Karpas-422 (cell line): ENCODE data around the gene ZNF488. TPM values are rescaled to one million over a fixed set of nuclear protein-coding genes. Genes with fewer than 3 reads are reported as not detected.

Experiments
- DNase-seq: peaks from one replicate; pipeline ENCODE4 v3.0.0-alpha.2; 2015
- H2AFZ ChIP-seq: fragments of 200-600 bp; sonication (generic); 2 replicates; pipeline ENCODE4 v1.6.1; 2014; ENCODE audit warnings: antibody characterized with exemption, low read length, mixed read lengths
- H3K27ac ChIP-seq: fragments of 200-600 bp; sonication (generic); 2 replicates; pipeline ENCODE4 v1.5.1; 2014; ENCODE audit warnings: mild to moderate bottlenecking, low read length, moderate library complexity
- H3K27me3 ChIP-seq: fragments of 200-600 bp; sonication (generic); 2 replicates; pipeline ENCODE4 v1.6.1; 2014; ENCODE audit warnings: low read length, mixed read lengths
- H3K36me3 ChIP-seq: fragments of 200-600 bp; sonication (generic); 2 replicates; pipeline ENCODE4 v1.6.1; 2014; ENCODE audit warnings: low read length, mixed read lengths; ENCODE audit not compliant: insufficient read depth
- H3K4me1 ChIP-seq: fragments of 200-600 bp; sonication (generic); 2 replicates; pipeline ENCODE4 v1.6.1; 2014; ENCODE audit warnings: mild to moderate bottlenecking, low read length, mixed read lengths
- H3K4me2 ChIP-seq: fragments of 200-600 bp; sonication (generic); 2 replicates; pipeline ENCODE4 v1.6.1; 2014; ENCODE audit warnings: low read length, low read depth, mild to moderate bottlenecking; ENCODE audit not compliant: poor library complexity, severe bottlenecking
- H3K4me3 ChIP-seq: fragments of 200-600 bp; sonication (generic); 2 replicates; pipeline ENCODE4 v1.5.1; 2014; ENCODE audit warnings: mild to moderate bottlenecking, antibody characterized with exemption, low read length, mixed read lengths
- H3K79me2 ChIP-seq: fragments of 200-600 bp; sonication (generic); 2 replicates; pipeline ENCODE4 v1.6.1; 2014; ENCODE audit warnings: mild to moderate bottlenecking, low read length, mixed read lengths
- H3K9ac ChIP-seq: fragments of 200-600 bp; sonication (generic); 2 replicates; pipeline ENCODE4 v1.6.0; 2014; ENCODE audit warnings: low read length
- H3K9me2 ChIP-seq: fragments of 200-600 bp; sonication (generic), shearing (Covaris generic); replicated peaks from 2 replicates; pipeline ENCODE4 v1.6.0; 2014; ENCODE audit warnings: mild to moderate bottlenecking, low read length, moderate library complexity; ENCODE audit not compliant: insufficient read depth
- H3K9me3 ChIP-seq: fragments of 300-700, 200-600 bp; sonication (generic); 2 replicates; pipeline ENCODE4 v1.6.1; 2014; ENCODE audit warnings: low read length, mixed read lengths
- H4K20me1 ChIP-seq: fragments of 200-600 bp; sonication (generic); 2 replicates; pipeline ENCODE4 v1.6.1; 2014; ENCODE audit warnings: mild to moderate bottlenecking, antibody characterized with exemption, low read length, low read depth; ENCODE audit not compliant: insufficient read depth
- total RNA-seq: library from RNA; depleted of rRNA; stranded (reverse); fragments of >200 nt; shearing (Covaris generic); gene quantifications from 2 replicates; pipeline ENCODE4 v1.2.3, GENCODE V29; 2014; ENCODE audit warnings: low replicate concordance; rRNA removed

The ZNF488 gene
- total RNA-seq = not detected in 2 replicates

GRCh38 chr10:47384148-47384921 lies at the start of gene ZNF488:
Gene ZNF488 (minus strand): TSS chr10:47384293. CDS start chr10:47368829, 15,464 bp downstream.
- Histone ChIP-seq H3K9me3 (no peaks in the 10 kb centered on the region), H4K20me1 (no peaks in the 10 kb centered on the region), H3K9me2 (no peaks in the 10 kb centered on the region), H3K79me2 (no peaks in the 10 kb centered on the region), H3K9ac (peak within 1 kb of the TSS; percentile 59), H3K27me3 (peaks cover 2% of the 10 kb centered on the region; the same call in 1 of the 2 replicates), H2AFZ (peak within 1 kb of the TSS; percentile 93), H3K4me2 (peak within 1 kb of the TSS; percentile 66), H3K4me1 (peaks cover 16% of the 10 kb centered on the region), H3K4me3 (peak within 1 kb of the TSS; percentile 65), H3K27ac (no peak within 1 kb of the TSS), H3K36me3 (no peaks in the 10 kb centered on the region)
- DNase-seq = peak; percentile 89

GRCh38 chr10:47425813-47426419 lies 41.8 kb upstream of the ZNF488 start:
- H3K36me3 ChIP-seq = no peaks in the 10 kb centered on the region
- H3K4me1 ChIP-seq = no peaks in the 10 kb centered on the region
- H3K9me3 ChIP-seq = no peaks in the 10 kb centered on the region
- H3K79me2 ChIP-seq = no peaks in the 10 kb centered on the region
- no peak overlapping the region for H3K9ac ChIP-seq
- H3K9me2 ChIP-seq = no peaks in the 10 kb centered on the region
- H3K4me3 ChIP-seq = no peak overlapping the region
- no peak for DNase-seq
- no peaks in the 10 kb centered on the region for H3K27me3 ChIP-seq
- no peaks in the 10 kb centered on the region for H4K20me1 ChIP-seq
- no peak overlapping the region for H3K4me2 ChIP-seq
- H3K27ac ChIP-seq = no peak overlapping the region
- H2AFZ ChIP-seq = no peak overlapping the region

GRCh38 chr10:47424231-47424630 lies 40.1 kb upstream of the ZNF488 start:
- DNase-seq = no peak

GRCh38 chr10:47423476-47423875 lies 39.4 kb upstream of the ZNF488 start:
- no peak overlapping the region for H3K4me2 ChIP-seq
- no peaks in the 10 kb centered on the region for H3K27me3 ChIP-seq
- H3K9me2 ChIP-seq = no peaks in the 10 kb centered on the region
- no peaks in the 10 kb centered on the region for H3K79me2 ChIP-seq
- H3K36me3 ChIP-seq = no peaks in the 10 kb centered on the region
- H4K20me1 ChIP-seq = no peaks in the 10 kb centered on the region
- H3K9ac ChIP-seq = no peak overlapping the region
- DNase-seq = no peak
- no peak overlapping the region for H3K27ac ChIP-seq
- no peaks in the 10 kb centered on the region for H3K9me3 ChIP-seq
- no peaks in the 10 kb centered on the region for H3K4me1 ChIP-seq
- no peak overlapping the region for H3K4me3 ChIP-seq
- H2AFZ ChIP-seq = no peak overlapping the region

More at GRCh38 chr10:47424231-47424630, 40.1 kb upstream of the ZNF488 start:
- Histone ChIP-seq H3K9ac (no peak overlapping the region), H3K4me2 (no peak overlapping the region), H4K20me1 (no peaks in the 10 kb centered on the region), H3K27me3 (no peaks in the 10 kb centered on the region), H3K27ac (no peak overlapping the region), H3K4me3 (no peak overlapping the region), H3K36me3 (no peaks in the 10 kb centered on the region), H3K79me2 (no peaks in the 10 kb centered on the region), H3K9me2 (no peaks in the 10 kb centered on the region), H3K9me3 (no peaks in the 10 kb centered on the region), H2AFZ (no peak overlapping the region), H3K4me1 (no peaks in the 10 kb centered on the region)

GRCh38 chr10:47421057-47421952 lies 37.2 kb upstream of the ZNF488 start:
- H3K9me3 ChIP-seq = no peaks in the 10 kb centered on the region
- no peak for DNase-seq
- H3K4me2 ChIP-seq = no peak overlapping the region
- H3K9me2 ChIP-seq = no peaks in the 10 kb centered on the region
- no peaks in the 10 kb centered on the region for H3K79me2 ChIP-seq
- H3K27ac ChIP-seq = no peak overlapping the region
- no peaks in the 10 kb centered on the region for H4K20me1 ChIP-seq
- H3K4me1 ChIP-seq = no peaks in the 10 kb centered on the region
- H3K36me3 ChIP-seq = no peaks in the 10 kb centered on the region
- H3K9ac ChIP-seq = no peak overlapping the region
- H3K4me3 ChIP-seq = no peak overlapping the region
- no peak overlapping the region for H2AFZ ChIP-seq
- no peaks in the 10 kb centered on the region for H3K27me3 ChIP-seq

GRCh38 chr10:47420305-47421056 lies 36.4 kb upstream of the ZNF488 start:
- Histone ChIP-seq H3K4me2 (no peak overlapping the region), H3K9ac (no peak overlapping the region), H4K20me1 (no peaks in the 10 kb centered on the region), H3K27ac (no peak overlapping the region), H3K79me2 (no peaks in the 10 kb centered on the region), H3K9me3 (no peaks in the 10 kb centered on the region), H3K4me1 (no peaks in the 10 kb centered on the region), H2AFZ (no peak overlapping the region), H3K36me3 (no peaks in the 10 kb centered on the region), H3K27me3 (no peaks in the 10 kb centered on the region), H3K4me3 (no peak overlapping the region), H3K9me2 (no peaks in the 10 kb centered on the region)
- DNase-seq = no peak

- Histone ChIP-seq H3K4me1 (no peaks in the 10 kb centered on the region), H3K9me2 (no peaks in the 10 kb centered on the region), H3K4me3 (no peak overlapping the region), H3K79me2 (no peaks in the 10 kb centered on the region), H3K27ac (no peak overlapping the region), H2AFZ (no peak overlapping the region), H3K4me2 (no peak overlapping the region), H3K36me3 (no peaks in the 10 kb centered on the region), H4K20me1 (no peaks in the 10 kb centered on the region), H3K9me3 (no peaks in the 10 kb centered on the region), H3K9ac (no peak overlapping the region), H3K27me3 (no peaks in the 10 kb centered on the region)
- no peak for DNase-seq
These were observed 35.3 kb upstream of the ZNF488 start for GRCh38 chr10:47419421-47419820.
